Measurements from ENCODE around the gene ZNF92.

DNA sequence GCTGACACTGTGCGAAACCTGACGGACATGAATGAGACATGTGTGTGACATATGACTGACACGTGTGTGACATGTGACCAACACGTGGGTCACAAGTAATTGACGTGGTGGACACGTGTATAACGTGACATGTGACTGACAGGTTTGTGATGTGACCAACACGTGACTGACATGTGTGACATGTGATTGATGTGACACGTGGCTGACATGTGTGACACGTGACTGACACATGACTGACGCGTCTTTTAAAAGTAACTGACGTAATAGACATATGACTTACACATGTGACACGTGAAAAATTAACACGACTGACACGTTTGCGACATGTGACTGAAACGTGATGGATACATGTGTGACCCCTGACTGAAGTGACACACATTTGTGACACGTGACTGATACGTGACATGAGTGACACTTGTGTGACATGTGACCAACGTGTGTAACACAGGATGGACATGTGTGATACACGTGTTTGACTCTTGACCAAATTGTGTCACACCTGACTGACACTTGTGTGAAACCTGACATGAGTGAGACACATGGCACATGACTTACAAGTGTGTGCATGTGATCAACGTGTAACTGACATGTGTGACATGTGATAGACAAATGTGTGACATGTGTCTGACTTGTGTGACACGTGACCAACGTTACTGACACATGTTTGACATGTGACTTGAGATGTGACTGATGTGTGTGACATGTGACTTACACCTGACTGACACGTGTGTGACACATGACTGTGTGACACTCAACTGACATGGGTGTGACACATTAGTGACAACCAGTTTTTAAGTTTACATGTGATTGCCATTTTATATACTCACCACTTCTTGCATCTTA, 56.9 kb downstream of the ZNF92 start:
- no peak for TF ChIP-seq CREB5 (CRISPR knock-in tag; IDR thresholded peaks at IDR 0.05; ENCODE audit: low read depth)
- no peak for TF ChIP-seq TOX (CRISPR knock-in tag; IDR thresholded peaks at IDR 0.05; ENCODE audit: borderline replicate concordance)
- TF ChIP-seq, protein P1, sequence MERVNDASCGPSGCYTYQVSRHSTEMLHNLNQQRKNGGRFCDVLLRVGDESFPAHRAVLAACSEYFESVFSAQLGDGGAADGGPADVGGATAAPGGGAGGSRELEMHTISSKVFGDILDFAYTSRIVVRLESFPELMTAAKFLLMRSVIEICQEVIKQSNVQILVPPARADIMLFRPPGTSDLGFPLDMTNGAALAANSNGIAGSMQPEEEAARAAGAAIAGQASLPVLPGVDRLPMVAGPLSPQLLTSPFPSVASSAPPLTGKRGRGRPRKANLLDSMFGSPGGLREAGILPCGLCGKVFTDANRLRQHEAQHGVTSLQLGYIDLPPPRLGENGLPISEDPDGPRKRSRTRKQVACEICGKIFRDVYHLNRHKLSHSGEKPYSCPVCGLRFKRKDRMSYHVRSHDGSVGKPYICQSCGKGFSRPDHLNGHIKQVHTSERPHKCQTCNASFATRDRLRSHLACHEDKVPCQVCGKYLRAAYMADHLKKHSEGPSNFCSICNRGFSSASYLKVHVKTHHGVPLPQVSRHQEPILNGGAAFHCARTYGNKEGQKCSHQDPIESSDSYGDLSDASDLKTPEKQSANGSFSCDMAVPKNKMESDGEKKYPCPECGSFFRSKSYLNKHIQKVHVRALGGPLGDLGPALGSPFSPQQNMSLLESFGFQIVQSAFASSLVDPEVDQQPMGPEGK (CRISPR knock-in tag; IDR thresholded peaks at IDR 0.05; ENCODE audit: borderline replicate concordance): no peak
- no peak for TF ChIP-seq ZFP30 (CRISPR knock-in tag; IDR thresholded peaks at IDR 0.05)
- no peak for TF ChIP-seq CSDC2 (CRISPR knock-in tag; IDR thresholded peaks at IDR 0.05)
- TF ChIP-seq ARNTL (CRISPR knock-in tag; IDR thresholded peaks at IDR 0.05; ENCODE audit: borderline replicate concordance, low read depth): no peak
- no peak for TF ChIP-seq ZFP3 (CRISPR knock-in tag; IDR thresholded peaks at IDR 0.05)
- no peak for TF ChIP-seq ZNF70 (CRISPR knock-in tag; IDR thresholded peaks at IDR 0.05)
- no peak for TF ChIP-seq GLIS3 (CRISPR knock-in tag; IDR thresholded peaks at IDR 0.05)
- TF ChIP-seq RARB (CRISPR knock-in tag; IDR thresholded peaks at IDR 0.05): no peak
- no peak for TF ChIP-seq ZNF565 (CRISPR knock-in tag; conservative IDR thresholded peaks at IDR 0.05; ENCODE audit: low read depth)
- TF ChIP-seq SNAI2 (CRISPR knock-in tag; IDR thresholded peaks at IDR 0.05): no peak
- TF ChIP-seq BACH2 (CRISPR knock-in tag; IDR thresholded peaks at IDR 0.05; ENCODE audit: borderline replicate concordance): no peak
- TF ChIP-seq ISL1 (CRISPR knock-in tag; IDR thresholded peaks at IDR 0.05): no peak
